HS-5 (cell line): ENCODE measurements around the gene CYSTM1.

ENCODE experiments used
- DNase-seq: peaks from one replicate; pipeline ENCODE4 v3.0.0-alpha.2; 2012; ENCODE audit warnings: low read depth

CYSTM1 gene

DNA sequence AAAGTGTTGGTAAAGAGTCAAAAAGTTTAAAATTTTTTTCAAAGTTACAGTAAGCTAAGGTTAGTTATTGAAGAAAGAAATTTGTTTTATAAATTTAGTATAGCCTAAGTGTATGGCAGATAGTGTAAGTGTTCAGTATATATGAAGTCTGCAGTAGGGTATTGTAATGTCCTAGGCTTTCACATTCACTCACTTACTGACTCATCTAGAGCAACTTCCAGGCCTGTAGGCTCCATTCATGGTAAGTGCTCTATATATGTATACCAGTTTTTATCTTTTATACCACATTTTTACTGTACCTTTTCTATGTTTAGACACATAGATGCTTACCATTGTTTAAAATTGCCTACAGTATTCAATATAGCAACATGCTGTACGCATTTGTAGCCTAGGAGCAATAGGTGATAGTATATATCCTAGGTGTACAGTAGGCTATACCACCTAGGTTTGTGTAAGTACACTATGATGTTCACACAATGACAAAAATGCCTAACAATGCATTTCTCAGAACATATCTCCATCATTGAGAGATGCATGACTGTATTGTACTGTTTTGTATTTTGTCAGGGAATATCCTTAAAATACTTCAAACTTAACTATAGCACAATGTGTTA, 38.5 kb downstream of the CYSTM1 start:
- no peak for DNase-seq

DNA sequence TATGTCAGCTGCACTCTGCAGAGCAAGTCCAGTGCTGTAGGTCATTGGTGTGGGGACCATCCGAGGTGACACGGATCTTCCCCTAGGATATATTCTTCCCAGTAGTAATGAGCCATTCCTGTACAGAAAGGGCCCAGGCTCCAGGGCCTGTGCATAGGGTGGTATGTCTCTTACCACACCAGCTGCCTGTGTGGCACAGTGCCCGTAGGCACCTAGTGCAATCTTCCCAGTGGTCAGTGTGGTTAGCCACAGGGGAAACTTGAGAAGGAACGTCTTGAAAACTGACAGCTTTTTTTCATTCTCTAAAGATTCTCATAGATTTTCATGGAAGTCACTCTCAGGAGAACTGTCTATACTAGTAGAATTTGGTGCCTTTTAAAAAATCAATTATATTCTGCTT, 39.8 kb downstream of the CYSTM1 start:
- DNase-seq: peak; percentile 50

DNA sequence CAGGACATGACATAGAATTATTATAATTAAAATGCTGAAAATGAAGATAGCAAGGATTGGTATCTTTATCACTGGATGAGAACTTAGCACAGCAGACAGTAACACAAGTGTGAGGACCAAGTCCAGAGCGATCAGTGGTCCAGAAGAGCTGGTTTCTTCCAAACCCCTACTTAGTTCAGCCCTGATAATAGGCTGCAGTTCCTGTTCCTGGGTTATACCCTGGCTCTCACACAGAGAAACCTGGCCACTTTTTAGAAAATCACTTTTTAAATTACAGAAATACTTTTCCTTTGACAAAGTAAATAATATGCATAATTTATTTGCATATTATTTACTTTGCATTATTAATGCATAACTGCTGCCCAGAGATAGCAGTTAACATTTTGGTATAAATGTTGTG, 40.3 kb downstream of the CYSTM1 start:
- DNase-seq: no peak

DNA sequence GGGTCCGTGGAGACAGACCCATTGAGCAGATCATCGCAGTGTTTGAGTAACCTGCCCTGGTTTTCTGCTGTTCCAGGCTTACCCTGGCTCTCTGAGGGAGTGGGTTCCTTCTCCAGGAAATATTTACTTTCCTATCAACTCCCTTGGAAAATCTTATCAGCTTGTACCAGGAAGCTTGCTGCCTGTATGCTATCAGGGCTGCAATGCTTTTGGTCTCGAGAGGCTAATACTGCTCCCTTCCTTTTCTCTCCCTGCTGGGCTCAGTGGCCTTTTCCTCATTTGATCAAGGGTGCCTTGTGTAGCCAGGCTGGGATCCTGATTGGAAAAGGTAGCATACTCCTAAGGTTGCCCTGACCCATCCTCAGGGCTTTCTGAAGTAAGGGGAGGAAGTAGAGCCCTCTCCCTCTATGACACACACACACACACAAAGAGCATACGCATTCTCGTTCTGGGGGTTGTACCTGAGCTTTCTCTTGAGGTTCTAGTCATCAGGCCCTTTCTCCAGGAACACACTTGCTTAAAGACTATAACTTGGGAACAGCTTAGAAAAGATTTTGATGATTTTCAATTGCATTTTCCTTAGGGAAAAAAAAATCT, 41.6 kb downstream of the CYSTM1 start:
- DNase-seq: no peak

DNA sequence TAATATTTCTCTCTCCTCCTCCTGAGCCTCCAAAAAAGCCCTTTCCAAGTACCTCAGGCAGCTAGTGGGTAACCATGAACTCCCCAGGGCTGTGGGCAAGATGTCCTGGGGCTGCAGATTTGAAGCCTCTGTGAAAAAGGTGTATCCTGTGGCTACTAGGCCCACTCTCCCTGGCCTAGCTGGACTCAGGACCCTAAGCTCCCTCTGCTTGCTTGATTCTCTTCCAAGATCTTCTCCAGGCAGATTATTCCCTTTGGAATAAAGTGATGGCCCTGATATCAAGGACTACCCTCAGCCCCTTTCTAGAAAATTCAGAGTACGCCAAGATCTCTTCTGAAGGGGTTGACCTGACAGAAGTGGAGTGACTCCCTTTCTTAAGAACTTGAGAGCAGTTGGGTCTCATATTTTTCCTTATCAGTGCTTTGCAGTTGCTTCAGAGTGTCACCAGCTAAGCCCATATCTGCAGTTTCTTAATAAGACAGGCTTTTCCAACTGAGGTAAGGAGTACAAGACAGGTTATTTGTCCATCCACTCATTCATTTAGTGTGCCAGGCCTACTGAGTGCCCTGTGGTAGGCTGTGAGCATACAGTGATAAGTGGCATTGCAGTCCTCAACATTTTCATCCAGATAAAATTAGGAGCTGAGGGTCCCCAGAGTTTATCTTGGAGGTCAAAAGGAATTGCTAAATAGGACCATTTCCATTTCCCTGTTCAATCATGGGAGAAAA, 42.5 kb downstream of the CYSTM1 start:
- DNase-seq: no peak

DNA sequence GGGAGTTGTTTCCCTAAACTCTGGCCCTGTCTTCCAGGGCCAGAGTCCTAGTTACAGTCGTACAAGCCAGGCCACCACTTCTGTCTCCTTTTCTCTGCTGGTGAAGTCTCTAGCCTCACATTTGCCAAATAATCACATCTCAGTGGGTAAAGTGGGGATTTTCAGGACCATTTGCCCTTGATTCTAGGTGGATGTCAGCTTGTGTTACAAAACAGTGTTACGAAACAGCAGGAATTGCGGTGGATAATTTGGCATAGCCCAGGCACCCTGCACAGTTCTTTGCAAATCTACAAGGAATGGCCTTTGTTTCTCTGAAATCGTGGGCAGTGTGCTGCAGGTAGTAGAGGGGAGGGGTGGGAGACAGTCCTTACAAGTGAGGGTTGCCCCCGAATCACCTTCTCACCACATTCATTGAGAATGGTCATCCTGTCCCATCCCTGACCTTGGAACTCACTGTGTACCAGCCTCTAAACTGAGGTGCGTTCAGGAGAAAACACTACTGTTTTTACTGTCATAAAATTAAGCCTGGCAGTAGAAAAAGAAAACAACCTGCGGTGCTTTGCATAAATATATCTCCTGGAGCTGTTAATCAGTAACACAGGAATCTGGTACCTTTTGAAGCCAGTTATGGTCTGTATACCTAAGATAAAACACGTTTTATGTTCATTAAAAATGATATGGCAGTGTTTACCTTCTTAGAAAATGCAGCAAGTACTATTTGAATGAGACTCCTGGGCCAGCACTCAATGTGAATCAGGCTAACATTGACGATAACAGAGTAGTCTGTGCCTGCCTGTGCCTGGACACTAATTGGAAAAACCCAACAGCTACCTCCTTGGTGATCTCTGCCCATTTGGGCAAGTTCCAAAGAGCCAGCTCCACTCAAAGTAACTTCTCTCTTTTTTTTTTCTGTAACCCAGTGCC, 44.3 kb downstream of the CYSTM1 start:
- DNase-seq: no peak

DNA sequence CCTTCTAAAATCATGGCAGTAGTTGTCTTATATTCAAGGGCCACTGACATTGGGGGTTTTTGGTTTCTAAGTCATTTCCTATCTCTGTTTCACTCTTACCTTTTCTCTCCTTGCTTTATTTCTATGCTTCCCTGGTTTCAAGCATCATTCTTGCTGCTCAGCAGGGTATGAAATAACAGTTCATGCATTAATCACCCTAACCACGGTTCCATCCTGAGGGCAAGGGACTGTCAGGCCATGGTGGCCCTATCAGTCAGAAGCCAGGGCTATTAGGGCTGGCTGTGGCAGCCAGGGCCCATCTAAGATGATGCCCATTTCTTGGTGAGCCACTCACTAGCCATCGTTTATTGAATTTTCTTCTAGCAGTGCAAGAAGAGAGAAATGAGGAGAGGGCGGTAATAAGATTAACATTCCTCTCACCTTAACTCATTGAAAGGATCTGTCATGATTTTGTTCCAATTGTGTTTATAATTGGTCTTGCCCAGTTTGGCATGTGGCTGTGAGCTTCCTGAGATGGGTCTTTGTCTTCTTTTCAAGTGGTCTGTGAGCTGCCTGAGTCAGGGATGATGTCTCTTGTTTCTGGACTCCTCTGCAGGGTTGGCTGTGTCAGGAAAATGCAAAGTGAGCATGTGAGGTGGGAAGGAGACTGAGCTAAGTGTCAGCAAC, 45.2 kb downstream of the CYSTM1 start:
- DNase-seq: peak; percentile 51

DNA sequence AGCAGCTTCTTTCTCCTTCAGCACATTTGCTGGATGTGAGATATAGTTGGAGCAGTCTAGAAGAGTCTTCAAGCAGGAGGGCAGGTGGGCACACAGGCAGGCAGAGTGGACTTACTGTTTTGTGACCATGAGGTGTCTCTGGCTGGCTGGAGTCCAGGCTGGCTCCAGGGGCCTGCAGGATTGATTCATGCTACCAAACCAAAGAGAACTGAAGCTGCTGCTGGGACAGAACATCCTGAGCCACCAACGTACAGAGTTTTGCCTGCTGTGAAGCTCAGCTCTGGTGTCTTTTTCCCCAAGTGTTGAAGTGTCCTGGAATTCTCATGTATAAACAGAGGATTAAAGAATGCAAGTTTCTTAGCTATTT, 45.7 kb downstream of the CYSTM1 start:
- no peak for DNase-seq

DNA sequence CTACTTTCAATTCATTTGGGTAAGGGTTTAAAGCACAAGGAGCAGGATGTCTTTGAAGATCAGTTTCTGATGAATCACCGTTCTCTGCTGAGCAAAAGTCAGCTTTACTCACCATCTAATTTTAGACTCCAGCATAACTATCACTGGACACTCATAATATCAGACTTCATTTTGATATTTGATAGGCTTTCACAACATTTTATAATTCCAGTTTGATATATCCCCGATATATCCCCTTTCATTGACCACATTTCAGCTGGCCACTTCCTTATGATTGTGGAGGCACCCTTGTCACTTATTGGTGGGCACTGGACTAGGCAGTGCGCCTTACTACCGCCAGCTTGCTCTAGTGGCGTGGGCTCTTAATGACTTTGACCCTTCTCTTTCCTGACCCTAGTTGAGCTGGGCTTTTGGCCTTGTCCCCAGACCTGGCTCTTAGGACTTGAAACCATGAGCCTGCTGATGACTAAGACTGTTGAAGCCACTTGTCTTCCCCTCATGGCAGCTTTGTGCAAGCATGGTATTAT, 46.8 kb downstream of the CYSTM1 start:
- DNase-seq: peak; percentile 82

DNA sequence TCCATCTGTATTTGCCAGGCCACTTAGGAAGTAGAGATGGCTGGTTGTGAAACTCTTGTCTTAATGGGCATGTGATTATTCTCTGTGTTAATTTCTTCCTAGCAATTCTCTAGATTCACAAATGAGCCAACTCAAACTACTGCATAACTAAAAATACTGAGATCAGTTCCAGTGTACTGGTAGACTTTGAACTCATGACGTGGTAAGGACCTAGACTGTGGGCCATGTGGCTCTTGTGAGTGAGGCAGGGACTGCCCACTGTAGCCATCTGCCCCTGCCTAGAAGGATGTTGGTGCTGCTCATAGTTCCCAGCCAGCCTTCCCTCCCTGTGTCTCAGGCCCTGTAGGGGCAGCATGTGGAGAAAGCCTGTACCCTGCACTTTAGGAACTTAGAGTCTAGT, 47.4 kb downstream of the CYSTM1 start:
- DNase-seq: no peak

DNA sequence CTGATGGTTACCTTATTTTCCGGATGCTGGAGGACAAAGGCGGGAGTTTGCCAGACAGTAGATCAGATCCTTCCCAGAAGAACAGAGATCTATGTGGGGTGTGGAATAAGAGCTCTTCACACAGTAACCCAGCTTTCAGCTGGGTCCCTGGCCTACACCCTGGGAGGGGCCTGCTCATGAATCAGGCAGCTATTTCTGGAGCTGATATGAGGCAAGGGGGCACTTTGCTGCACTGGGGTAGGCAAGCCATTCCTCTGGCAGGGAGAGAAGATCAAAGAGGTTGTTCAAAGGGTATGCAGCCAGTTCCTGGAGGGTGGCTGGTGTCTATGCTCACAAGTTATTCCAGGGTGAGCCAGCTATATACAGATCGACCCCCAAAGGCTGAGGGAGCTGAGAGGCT, 48.6 kb downstream of the CYSTM1 start:
- no peak for DNase-seq

DNA sequence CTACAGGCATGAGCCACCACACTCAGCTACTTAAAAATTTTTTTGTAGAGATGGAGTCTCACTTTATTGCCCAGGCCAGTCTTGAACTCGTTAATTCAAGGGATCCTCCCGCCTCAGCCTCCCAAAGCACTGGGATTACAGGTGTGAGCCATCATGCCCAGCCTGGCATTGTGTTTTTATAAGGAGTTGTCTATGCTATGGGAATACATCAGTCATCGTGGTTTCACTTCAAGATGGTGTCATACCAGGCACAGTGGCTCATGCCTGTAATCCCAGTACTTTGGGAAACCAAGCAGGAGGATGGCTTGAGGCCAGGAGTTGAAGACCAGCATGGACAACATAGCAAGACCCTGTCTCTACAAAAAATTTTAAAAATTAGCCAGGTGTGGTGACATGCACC, 49.7 kb downstream of the CYSTM1 start:
- DNase-seq: no peak

DNA sequence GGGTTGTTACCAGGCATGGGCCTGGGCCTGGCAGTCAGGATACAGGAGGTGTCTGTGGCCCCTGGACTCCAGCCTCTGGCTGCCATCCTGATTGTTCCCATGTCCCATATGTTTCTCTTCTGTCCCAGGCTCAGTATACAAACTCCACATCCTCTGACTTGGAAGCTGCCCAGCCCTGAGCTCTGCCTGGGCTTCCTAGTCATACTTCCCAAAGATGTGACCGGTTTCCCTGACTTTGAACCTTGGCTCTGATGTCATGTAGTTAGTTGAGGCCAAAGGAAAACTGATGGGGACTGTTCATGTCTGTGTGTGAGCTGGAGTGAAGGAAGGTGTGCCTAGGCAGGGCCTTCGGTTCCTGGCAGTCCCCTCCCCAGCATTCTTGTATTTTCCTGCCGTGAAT, 50.4 kb downstream of the CYSTM1 start:
- DNase-seq: no peak

DNA sequence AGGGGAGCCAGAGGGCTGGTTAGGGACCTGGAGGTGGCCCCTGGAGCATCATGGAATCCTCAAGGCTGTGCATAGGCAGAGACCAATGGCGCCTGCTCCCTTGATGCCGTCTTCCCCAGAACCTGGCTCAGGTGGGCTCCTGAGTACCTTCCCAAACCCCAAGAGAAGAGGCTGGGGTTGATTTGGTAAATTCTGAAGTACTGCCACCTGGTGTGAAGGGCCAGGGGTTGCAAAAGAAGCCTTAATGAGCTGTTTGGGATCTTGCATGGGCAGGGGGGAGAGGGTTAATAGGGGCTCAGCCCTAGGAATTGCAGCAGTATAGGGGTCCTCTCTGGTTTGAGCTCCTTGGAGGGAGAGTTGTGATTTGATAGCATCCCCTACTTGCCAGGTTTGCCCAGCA, 52.1 kb downstream of the CYSTM1 start:
- no peak for DNase-seq

DNA sequence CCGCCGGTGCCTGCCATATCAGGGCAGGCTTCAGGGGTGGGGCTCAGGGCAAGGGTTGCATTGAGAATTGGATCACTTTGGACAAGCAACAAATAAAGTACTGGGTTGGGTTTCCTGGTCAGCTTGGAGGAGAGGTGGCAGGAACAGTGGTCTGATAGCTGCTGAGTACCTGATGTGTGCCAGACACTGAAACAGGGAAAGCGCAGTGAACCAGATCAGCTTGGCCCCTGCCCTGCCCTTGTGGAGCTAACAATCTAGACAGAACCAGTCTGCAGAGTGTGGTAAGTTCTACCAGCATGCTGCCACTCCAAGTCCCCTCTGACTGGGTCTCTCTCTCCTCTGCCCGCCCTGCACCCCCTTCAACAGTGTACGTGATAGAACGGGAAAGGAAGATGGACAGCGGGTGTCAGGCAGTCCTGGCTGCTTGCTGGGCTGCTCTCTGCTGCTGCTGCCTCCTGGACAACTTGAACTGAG, 53.4 kb downstream of the CYSTM1 start:
- no peak for DNase-seq

DNA sequence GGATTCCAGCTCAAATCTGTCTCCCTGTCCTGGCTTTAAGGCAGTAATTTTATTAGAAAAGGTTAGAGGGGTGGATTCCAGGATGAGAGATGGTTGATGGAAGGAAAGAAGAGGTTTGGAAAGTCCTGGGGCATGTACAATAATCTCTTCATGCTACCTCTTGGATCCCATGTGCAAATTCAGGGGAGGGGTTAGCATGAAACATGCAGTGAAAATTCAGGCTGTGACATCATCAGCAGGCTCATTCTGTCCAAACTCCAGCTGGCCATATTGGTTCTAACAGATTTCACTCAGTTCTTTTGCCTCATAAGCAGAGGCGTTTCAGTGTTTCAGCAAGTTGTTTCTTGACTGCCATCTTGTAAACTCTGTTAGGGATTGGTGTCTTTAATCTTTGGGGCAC, 55.4 kb downstream of the CYSTM1 start:
- DNase-seq: no peak

DNA sequence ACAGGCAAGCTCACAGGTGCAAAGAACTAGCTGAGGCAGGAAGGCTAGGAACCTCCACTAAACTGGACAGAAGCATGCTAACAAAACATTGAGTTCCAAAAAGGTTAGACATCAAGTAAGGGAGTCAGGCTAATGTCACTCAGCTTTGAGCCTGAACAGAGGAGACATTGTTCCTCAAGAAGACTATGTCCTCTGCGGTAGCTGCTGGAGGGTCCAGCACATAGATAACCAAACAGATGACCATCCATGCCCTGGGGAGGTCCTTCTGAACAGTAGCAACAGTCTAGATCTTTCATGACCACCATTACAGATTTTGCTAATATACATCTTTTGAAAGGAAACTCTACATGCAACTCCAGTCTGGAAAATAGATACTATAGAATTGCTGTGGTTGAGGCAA, 57.7 kb downstream of the CYSTM1 start:
- no peak for DNase-seq

DNA sequence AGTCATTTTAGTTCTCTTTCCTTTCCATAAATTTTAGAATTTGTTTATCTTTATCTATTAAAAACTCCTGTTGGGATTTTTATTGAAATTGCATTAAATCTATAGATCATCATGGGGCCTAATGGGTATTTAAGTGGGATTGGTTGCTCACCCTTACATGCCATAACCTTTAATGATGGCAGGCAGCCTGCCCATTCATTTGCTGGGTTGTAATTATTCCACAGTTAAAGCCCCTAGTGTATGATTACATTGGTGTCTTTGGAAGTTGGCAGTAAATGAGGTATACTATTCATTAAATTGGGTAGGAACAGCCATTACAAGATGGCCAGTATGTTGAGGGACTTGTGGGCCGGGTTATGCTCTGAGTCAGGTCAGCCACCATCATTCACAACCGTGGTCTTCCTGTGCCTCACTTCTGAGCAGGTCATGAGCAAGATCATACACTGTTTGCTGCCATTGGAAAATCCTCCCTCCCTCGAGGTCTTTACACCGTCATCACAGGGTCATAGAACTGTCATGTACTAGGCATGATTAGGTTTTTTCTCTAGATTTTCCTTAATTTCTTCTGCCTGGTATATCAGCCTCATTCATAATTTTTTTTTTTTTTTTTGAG, 59.5 kb downstream of the CYSTM1 start:
- DNase-seq: no peak

DNA sequence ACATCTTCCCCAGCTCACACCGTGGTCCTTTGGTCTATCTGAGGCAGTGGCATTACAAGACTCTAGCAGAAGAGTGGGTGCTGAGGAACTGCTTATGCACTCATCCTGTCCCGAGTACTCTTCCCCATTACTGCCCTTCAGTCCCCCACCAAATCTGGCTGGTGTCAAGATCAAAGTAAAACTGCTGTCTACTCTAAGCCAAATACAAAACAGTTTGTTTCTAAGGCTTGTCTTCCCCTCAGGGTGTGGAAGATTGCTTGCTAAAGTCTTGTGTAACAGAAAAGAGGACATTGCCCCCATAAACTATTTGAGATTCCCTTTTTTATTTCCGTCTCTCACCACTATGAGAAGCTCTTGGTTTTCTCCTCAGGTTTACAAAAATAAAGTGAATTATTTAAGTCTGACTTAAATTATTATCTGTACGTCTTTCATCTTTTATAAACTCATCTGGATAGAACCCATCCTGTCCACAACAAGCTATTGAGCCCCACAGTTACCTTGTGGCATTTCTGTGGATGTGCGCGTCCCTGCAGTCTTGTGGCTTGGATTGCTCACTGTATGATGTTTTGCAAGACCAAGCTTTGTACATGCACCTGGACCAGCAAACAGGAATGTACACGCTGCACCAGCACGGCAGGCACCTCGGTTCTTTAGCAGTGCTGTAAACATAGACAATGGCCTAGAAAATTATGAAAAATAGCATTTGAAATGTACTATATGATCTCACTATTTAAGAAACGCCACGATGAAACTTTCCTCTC, 61.0 kb downstream of the CYSTM1 start:
- DNase-seq: no peak

DNA sequence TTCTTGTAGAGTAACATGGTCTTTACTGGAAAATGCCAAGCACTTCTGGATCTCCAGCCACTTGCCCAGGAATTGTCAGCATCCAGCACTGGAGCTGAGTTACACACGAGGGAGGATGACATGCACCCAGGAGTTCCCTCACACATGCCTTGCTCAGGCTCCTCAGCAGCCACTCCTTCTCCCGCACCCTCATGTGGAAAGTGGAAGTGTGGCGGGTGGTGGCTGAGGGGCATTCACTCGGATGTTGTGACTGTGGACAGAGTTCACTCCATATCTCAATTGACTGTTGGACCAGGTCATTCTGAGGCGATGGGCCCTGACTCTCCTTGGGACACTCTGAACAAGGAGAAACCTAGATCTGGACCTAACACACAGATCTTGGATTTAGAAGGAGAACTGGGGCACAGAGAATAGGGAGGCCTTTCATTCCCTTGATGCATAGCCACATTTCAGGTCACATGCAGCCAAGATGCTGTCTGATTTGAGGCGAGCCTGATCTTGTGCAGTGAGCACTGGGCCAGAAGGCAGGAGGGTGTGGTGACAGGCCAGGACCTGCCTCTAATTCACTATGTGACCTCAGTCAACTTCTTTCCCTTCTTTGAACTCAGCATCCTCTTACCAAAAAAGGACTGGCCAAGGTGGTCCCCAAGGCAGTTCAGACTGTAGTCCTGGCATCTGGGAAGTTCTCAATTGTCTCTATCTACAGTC, 62.1 kb downstream of the CYSTM1 start:
- DNase-seq: no peak
